GM12878 (cell line): ENCODE results near the gene KCNAB2. TPM values are rescaled to one million over a fixed set of nuclear protein-coding genes. Genes with fewer than 3 reads are reported as not detected.

ENCODE experiments used
- ATAC-seq: fragments of 200-7000 bp; cut with Tn5 transposase; 3 replicates; pipeline ENCODE4 v1.9.1; 2020; ENCODE audit warnings: mild to moderate bottlenecking, moderate library complexity
- Bru-seq: library from RNA; stranded (reverse); fragments of 400-500 nt; gene quantifications from one replicate; lab custom pipeline; 2021; lab: Mats Ljungman, UMichigan
- BruChase-seq, 2 experiments: library from RNA; stranded (reverse); fragments of 400-500 nt; gene quantifications; one replicate each; lab custom pipeline; 2021; lab: Mats Ljungman, UMichigan
- BruUV-seq: library from RNA; stranded (reverse); fragments of 400-500 nt; replicated peaks from 2 replicates; lab custom pipeline; 2021; lab: Mats Ljungman, UMichigan
- CTCF ChIA-PET: fragments of 300-600 bp; sonication (Branson Sonifier 250); formaldehyde crosslinking; extraction: SDS; loops from one replicate; lab custom pipeline; 2021; ENCODE audit warnings: inconsistent platforms; lab: Yijun Ruan, JAX
- POLR2A ChIA-PET: fragments of 350-600 bp; formaldehyde crosslinking; extraction: SDS; loops from one replicate; lab custom pipeline; 2021; ENCODE audit warnings: inconsistent platforms; lab: Charles Lee
- RAD21 ChIA-PET: fragments of 300-600 bp; sonication (Branson Sonifier 250); formaldehyde crosslinking; loops from one replicate; lab custom pipeline; 2023; ENCODE audit warnings: antibody characterized with exemption; ENCODE audit not compliant: unreplicated experiment; lab: Charles Lee
- SMC1A ChIA-PET: fragments of 300-600 bp; sonication (Branson Sonifier 250); formaldehyde crosslinking; loops from one replicate; lab custom pipeline; 2023; ENCODE audit not compliant: unreplicated experiment, uncharacterized antibody; lab: Charles Lee
- DNase-seq: peaks from one replicate; pipeline ENCODE4 v3.0.0-alpha.2; 2011; ENCODE audit warnings: low read depth, low spot score
- FAIRE-seq: peaks from 3 replicates; lab custom pipeline; 2011; peaks lifted over from hg19 to GRCh38; lab: Jason Lieb, UNC
- H2AFZ ChIP-seq: 2 replicates; pipeline ENCODE4 v1.6.0; 2011; ENCODE audit warnings: low read depth, low read length, control low read depth; ENCODE audit not compliant: control insufficient read depth
- H3K27ac ChIP-seq: 2 replicates; pipeline ENCODE4 v1.5.1; 2011; ENCODE audit warnings: control low read depth; ENCODE audit not compliant: control insufficient read depth, insufficient read depth
- H3K27me3 ChIP-seq, 2 experiments: replicated peaks in 1 of 2; 2 replicates each; pipeline versions ENCODE4 v1.6.0 to v1.6.1; 2011; ENCODE audit warnings: low read length in 1 of 2; ENCODE audit not compliant: control insufficient read depth in 2 of 2, insufficient read depth in 2 of 2
- H3K36me3 ChIP-seq, 2 experiments: 2 replicates each; pipeline ENCODE4 v1.5.1; 2011; ENCODE audit warnings: low read length in 1 of 2; ENCODE audit not compliant: control insufficient read depth in 2 of 2, insufficient read depth in 2 of 2
- H3K4me1 ChIP-seq: 2 replicates; pipeline ENCODE4 v1.6.1; 2011; ENCODE audit warnings: mild to moderate bottlenecking, low read length, moderate library complexity, mixed read lengths; ENCODE audit not compliant: control insufficient read depth, insufficient read depth
- H3K4me2 ChIP-seq: 2 replicates; pipeline ENCODE4 v1.6.0; 2011; ENCODE audit warnings: control low read depth; ENCODE audit not compliant: control insufficient read depth, insufficient read depth
- H3K4me3 ChIP-seq: fragments of 200-600 bp; sonication (generic); 2 replicates; pipeline ENCODE4 v1.5.1; 2016
- H3K79me2 ChIP-seq: 2 replicates; pipeline ENCODE4 v1.6.0; 2011; ENCODE audit warnings: low read length; ENCODE audit not compliant: control insufficient read depth, insufficient read depth
- H3K9ac ChIP-seq: 2 replicates; pipeline ENCODE4 v1.8.0; 2011; ENCODE audit warnings: low read length, control low read depth, mixed read lengths; ENCODE audit not compliant: control insufficient read depth, insufficient read depth
- H3K9me3 ChIP-seq: replicated peaks from 3 replicates; pipeline ENCODE4 v1.5.1; 2011; ENCODE audit warnings: mild to moderate bottlenecking, low read length; ENCODE audit not compliant: control insufficient read depth, insufficient read depth
- H4K20me1 ChIP-seq: 2 replicates; pipeline ENCODE4 v1.6.0; 2011; ENCODE audit not compliant: control insufficient read depth, insufficient read depth
- BHLHE40 ChIP-seq, 2 experiments: fragments of 450-650 bp in 1 of 2; IDR thresholded peaks; 2 replicates each; pipeline ENCODE4 v1.6.1; 2011 to 2017; ENCODE audit warnings: low read depth in 2 of 2, borderline replicate concordance in 1 of 2, improper control_type of control experiment in 1 of 2, low read length in 1 of 2, mild to moderate bottlenecking in 1 of 2
- CBFB ChIP-seq: IDR thresholded peaks from 2 replicates; pipeline ENCODE4 v1.6.1; 2016; ENCODE audit warnings: antibody characterized with exemption, low read depth
- CBX5 ChIP-seq: sonication (generic); IDR thresholded peaks from 2 replicates; pipeline ENCODE4 v1.6.1; 2016; ENCODE audit warnings: low read depth, moderate library complexity, mild to moderate bottlenecking, inconsistent platforms
- EED ChIP-seq: sonication (generic); IDR thresholded peaks from 2 replicates; pipeline ENCODE4 v1.6.1; 2016; ENCODE audit warnings: antibody characterized with exemption, low read depth
- EP300 ChIP-seq, 2 experiments: fragments of 150-350 bp in 1 of 2; IDR thresholded peaks; 2 replicates each; pipeline ENCODE4 v1.6.1; 2011 to 2012; ENCODE audit warnings: low read depth in 2 of 2, low read length in 2 of 2, borderline replicate concordance in 1 of 2, improper control_type of control experiment in 1 of 2, inconsistent platforms in 1 of 2; ENCODE audit not compliant: control insufficient read depth in 1 of 2
- ESRRA ChIP-seq: IDR thresholded peaks from 2 replicates; pipeline ENCODE4 v1.6.1; 2012; ENCODE audit warnings: mild to moderate bottlenecking, low read length, improper control_type of control experiment
- FOXK2 ChIP-seq: fragments of 450-650 bp; IDR thresholded peaks from 2 replicates; pipeline ENCODE4 v1.6.1; 2017; ENCODE audit warnings: mild to moderate bottlenecking, moderate library complexity
- HDAC6 ChIP-seq: fragments of 200-600 bp; sonication (generic); IDR thresholded peaks from one replicate; pipeline ENCODE4 v1.8.0; 2017; ENCODE audit warnings: antibody characterized with exemption; ENCODE audit not compliant: unreplicated experiment
- IRF4 ChIP-seq: IDR thresholded peaks from 2 replicates; pipeline ENCODE4 v1.6.1; 2011; ENCODE audit warnings: low read depth, low read length
- IRF5 ChIP-seq: fragments of 450-650 bp; IDR thresholded peaks from 2 replicates; pipeline ENCODE4 v1.6.1; 2017; ENCODE audit warnings: borderline replicate concordance
- NFIC ChIP-seq: IDR thresholded peaks from 2 replicates; pipeline ENCODE4 v1.6.1; 2012; ENCODE audit warnings: low read depth, mild to moderate bottlenecking, inconsistent platforms, low read length, moderate library complexity
- NFXL1 ChIP-seq: fragments of 450-650 bp; IDR thresholded peaks from 2 replicates; pipeline ENCODE4 v1.6.1; 2017; ENCODE audit warnings: antibody characterized with exemption, mild to moderate bottlenecking, borderline replicate concordance
- PBX3 ChIP-seq: IDR thresholded peaks from 2 replicates; pipeline ENCODE4 v1.6.1; 2011; ENCODE audit warnings: mild to moderate bottlenecking, low read depth, low read length, moderate library complexity; ENCODE audit not compliant: insufficient replicate concordance
- SP1 ChIP-seq: IDR thresholded peaks from one replicate; pipeline ENCODE4 v1.6.1; 2011; ENCODE audit warnings: low read depth, low read length
- SUZ12 ChIP-seq: fragments of 200-600 bp; sonication (generic); IDR thresholded peaks from one replicate; pipeline ENCODE4 v1.6.1; 2018; ENCODE audit warnings: antibody characterized with exemption, mild to moderate bottlenecking; ENCODE audit not compliant: unreplicated experiment
- ZNF622 ChIP-seq: fragments of 450-650 bp; IDR thresholded peaks from 2 replicates; pipeline ENCODE4 v1.6.1; 2017; ENCODE audit warnings: mild to moderate bottlenecking, inconsistent platforms
- WGBS: methylation state at CpG from one replicate; pipeline ENCODE4 v1.1.6; 2016; ENCODE audit warnings: low lambda C conversion rate; ENCODE audit not compliant: insufficient replicate concordance, insufficient coverage; ENCODE audit errors: missing lambda C conversion rate; 5-methylcytosine and 5-hydroxymethylcytosine counted together
- in situ Hi-C: fragments of 300-500 bp; cut with MboI; formaldehyde crosslinking; loops from 9 replicates; pipeline ENCODE4 v1.14.3; 2018; ENCODE audit warnings: mixed read lengths
- intact Hi-C: fragments of 100-400 bp; cut with micrococcal nuclease; formaldehyde crosslinking; loops from one replicate; pipeline ENCODE4 v1.14.2; 2022; ENCODE audit not compliant: unreplicated experiment
- long read RNA-seq, 2 experiments: library from polyadenylated mRNA; unstranded; transcript quantifications; one replicate each; pipeline ENCODE4 v2.0.0, GENCODE V29; 2019 to 2020
- polyA minus RNA-seq, 3 experiments: library from RNA; depleted of rRNA, polyadenylated mRNA; stranded (reverse); fragments of >200 nt; gene quantifications; 2 replicates each; pipeline ENCODE4 v1.2.3, GENCODE V29; 2011
- polyA plus RNA-seq, 11 experiments: library from polyadenylated mRNA; depleted of rRNA in 4 of 11; unstranded in 6 of 11; stranded (reverse) in 5 of 11; fragments of >200 nt; fragmentation: Nextera tagmentation in 4 of 11; fragmentation: Illumina TruSeq in 1 of 11; extraction: Ambion mirVana in 4 of 11; extraction: Trizol in 1 of 11; gene quantifications; 1 replicate in 1 of 11; 2 replicates in 10 of 11; pipeline versions ENCODE4 v1.2.1 to v1.2.3, GENCODE V29; 2011 to 2016; ENCODE audit warnings: inconsistent platforms in 2 of 11, missing spikeins in 2 of 11, low read depth in 1 of 11
- total RNA-seq, 4 experiments: library from RNA; depleted of rRNA in 3 of 4; stranded (reverse); fragments of >200 nt in 3 of 4; fragmentation: Illumina TruSeq in 1 of 4; extraction: Trizol in 1 of 4; gene quantifications; 2 replicates each; pipeline versions ENCODE4 v1.2.1 to v1.2.3, GENCODE V29; 2013 to 2021

KCNAB2 gene
- 140 and 169 TPM in 2 replicates for total RNA-seq (2013; cell fraction: nucleolus; rRNA removed)
- 46.6 and 55.6 TPM in 2 replicates for total RNA-seq (2014; rRNA removed)
- total RNA-seq (2014; rRNA removed; fragmentation: Illumina TruSeq; extraction: Trizol) = 34.8 and 36.9 TPM in 2 replicates
- total RNA-seq (2021) = 118 and 123 TPM in 2 replicates
- polyA plus RNA-seq (2011; ENCODE audit: low read depth) = 19.6 TPM
- 59.0 and 117 TPM in 2 replicates for polyA plus RNA-seq (2011; rRNA removed)
- 99.8 and 112 TPM in 2 replicates for polyA plus RNA-seq (2011; cell fraction: cytosol; rRNA removed)
- polyA plus RNA-seq (2011; cell fraction: nucleus; rRNA removed) = 639 and 737 TPM in 2 replicates
- polyA plus RNA-seq (2012) = 60.1 and 83.6 TPM in 2 replicates
- 23.7 and 57.4 TPM in 2 replicates for polyA plus RNA-seq (2014; fragmentation: Illumina TruSeq; extraction: Trizol)
- 1 to 10 TPM; 2.9 to 4.7 TPM for polyA plus RNA-seq (2014; fragmentation: Nextera tagmentation; extraction: Ambion mirVana)
- polyA plus RNA-seq (2014; rRNA removed) = 98.9 and 115 TPM in 2 replicates
- 10 to 100 TPM; 67.5 to 73.2 TPM for polyA plus RNA-seq (2016; fragmentation: Nextera tagmentation; extraction: Ambion mirVana)
- polyA minus RNA-seq (2011; rRNA and poly(A)+ RNA removed) = 64.4 and 91.4 TPM in 2 replicates
- polyA minus RNA-seq (2011; cell fraction: cytosol; rRNA and poly(A)+ RNA removed) = 39.9 and 41.6 TPM in 2 replicates
- 90.3 and 105 TPM in 2 replicates for polyA minus RNA-seq (2011; cell fraction: nucleus; rRNA and poly(A)+ RNA removed)
- percentile 79 among the genes with signal in this experiment for Bru-seq, nascent RNA
- percentile 84 among the genes with signal in this experiment for BruChase-seq, experiment 1, labeled RNA remaining after a 6-hour chase
- percentile 76 among the genes with signal in this experiment for BruChase-seq, experiment 2, labeled RNA remaining after a 2-hour chase
- long read RNA-seq, experiment 1, full-length matches to known transcripts = 12 of 31 reads
- long read RNA-seq, experiment 1, partial matches to known transcripts = 2 of 31 reads
- long read RNA-seq, experiment 1, other reads (novel, unspliced or antisense) = 17 of 31 reads
- long read RNA-seq, experiment 2, full-length matches to known transcripts = 3 of 13 reads
- long read RNA-seq, experiment 2, partial matches to known transcripts = 5 of 13 reads
- long read RNA-seq, experiment 2, other reads (novel, unspliced or antisense) = 5 of 13 reads

- Histone ChIP-seq H3K9me3 (no peaks in the 10 kb centered on the region), H3K27ac (no peak within 1 kb of the TSS), H2AFZ (no peak within 1 kb of the TSS), H3K27me3 (no peaks in the 10 kb centered on the region), H4K20me1 (no peaks in the 10 kb centered on the region; the same call in 1 of the 2 replicates), H3K4me2 (no peak within 1 kb of the TSS), H3K4me1 (no peaks in the 10 kb centered on the region), H3K4me3 (no peak within 1 kb of the TSS), H3K36me3 (peaks cover 18 to 30% of the 10 kb centered on the region in 2 experiments), H3K9ac (no peak within 1 kb of the TSS), H3K79me2 (no peaks in the 10 kb centered on the region)
- FAIRE-seq (no peak), ATAC-seq (no peak), DNase-seq (no peak)
- BruUV-seq = no TSS peak
- in situ Hi-C loops = no loop called here
- ChIA-PET POLR2A (no interaction called here), RAD21 (no interaction called here), SMC1A (no interaction called here), CTCF (no interaction called here)
- TF ChIP-seq ZNF622 (no peak), SP1 (no peak), PBX3 (no peak), FOXK2 (no peak), SUZ12 (no peak), IRF4 (no peak), EP300 (IDR thresholded peaks at IDR 0.05; ENCODE audit: borderline replicate concordance in 1 of 2, control insufficient read depth in 1 of 2, low read depth in 2 of 2, low read length in 2 of 2) (no peak), IRF5 (no peak), NFIC (no peak), CBFB (no peak), HDAC6 (no peak), ESRRA (no peak), BHLHE40 (IDR thresholded peaks at IDR 0.05; ENCODE audit: borderline replicate concordance in 1 of 2, low read depth in 2 of 2, low read length in 1 of 2) (no peak), CBX5 (no peak), EED (no peak), NFXL1 (no peak)
- whole genome bisulfite sequencing = 95% methylated on average over 15 of the region's 15 CpGs
- intact Hi-C loops = no loop called here
These were observed at the start of gene KCNAB2 for GRCh38 chr1:6045561-6045960. Gene KCNAB2 (plus strand): TSS chr1:6045888. CDS start chr1:6051537, 5,649 bp downstream.
